Measurements from ENCODE around the gene TSPOAP1. TPM values are rescaled to one million over a fixed set of nuclear protein-coding genes. Genes with fewer than 3 reads are reported as not detected.

TSPOAP1 gene
- total and polyA plus RNA-seq, 2 of the 13 experiments (the other 11 are each of a cell fraction or from before 2014, with no cell fraction given), result not detected

- 0 out of 2 replicates have a peak, but pooled peaks have one; percentile 54 for TF ChIP-seq PRDM4 (CRISPR knock-in tag; IDR thresholded peaks at IDR 0.05; ENCODE audit: borderline replicate concordance)
- TF ChIP-seq ZNF34 (CRISPR knock-in tag; IDR thresholded peaks at IDR 0.05; ENCODE audit: borderline replicate concordance), result peak; percentile 95
- TF ChIP-seq ZNF773 (CRISPR knock-in tag; IDR thresholded peaks at IDR 0.05; ENCODE audit: borderline replicate concordance), result no peak
- TF ChIP-seq CREBL2 (CRISPR knock-in tag; IDR thresholded peaks at IDR 0.05; ENCODE audit: borderline replicate concordance), result peak; percentile 70; the same call in 1 of the 2 replicates
- TF ChIP-seq TEAD2 (CRISPR knock-in tag; IDR thresholded peaks at IDR 0.05), result no peak
- TF ChIP-seq ZBTB1 (CRISPR knock-in tag; IDR thresholded peaks at IDR 0.05; ENCODE audit: borderline replicate concordance), result no peak
- peak; percentile 83 for TF ChIP-seq FOXJ3 (CRISPR knock-in tag; IDR thresholded peaks at IDR 0.05; ENCODE audit: borderline replicate concordance)
- peak; percentile 38; the same call in 1 of the 2 replicates for TF ChIP-seq HNRNPUL1 (IDR thresholded peaks at IDR 0.05; ENCODE audit: low read depth, low read length)
- peak; percentile 88; the same call in 1 of the 2 replicates for TF ChIP-seq ZNF280B (CRISPR knock-in tag; IDR thresholded peaks at IDR 0.05; ENCODE audit: borderline replicate concordance)
- peak; percentile 60; the same call in 1 of the 2 replicates for TF ChIP-seq ZNF552 (CRISPR knock-in tag; IDR thresholded peaks at IDR 0.05; ENCODE audit: borderline replicate concordance)
- no peak for TF ChIP-seq ATRX (CRISPR knock-in tag; IDR thresholded peaks at IDR 0.05; ENCODE audit: borderline replicate concordance)
- peak; percentile 22; the same call in 1 of the 2 replicates for TF ChIP-seq TSC22D2 (CRISPR knock-in tag; IDR thresholded peaks at IDR 0.05; ENCODE audit: borderline replicate concordance)
- peak; percentile 26 for TF ChIP-seq NFKBIZ (CRISPR knock-in tag; IDR thresholded peaks at IDR 0.05)
- peak; percentile 97 for TF ChIP-seq ZSCAN20 (CRISPR knock-in tag; IDR thresholded peaks at IDR 0.05; ENCODE audit: borderline replicate concordance)
- TF ChIP-seq NFE2L1 (CRISPR knock-in tag; IDR thresholded peaks at IDR 0.05; ENCODE audit: borderline replicate concordance), result no peak
- TF ChIP-seq TAF15 (IDR thresholded peaks at IDR 0.05; ENCODE audit: low read depth, low read length, poor library complexity, severe bottlenecking), result peak; percentile 99
- TF ChIP-seq TEF (CRISPR knock-in tag; IDR thresholded peaks at IDR 0.05), result 0 out of 2 replicates have a peak, but pooled peaks have one; percentile 21
- no peak for TF ChIP-seq ZKSCAN1 (IDR thresholded peaks at IDR 0.05; ENCODE audit: low read length)
- peak; percentile 67 for TF ChIP-seq STAG1 (CRISPR knock-in tag; IDR thresholded peaks at IDR 0.05)
- TF ChIP-seq HMGXB4 (CRISPR knock-in tag; IDR thresholded peaks at IDR 0.05; ENCODE audit: borderline replicate concordance in 1 of 2, low read depth in 1 of 2), result peak; percentile 71 to 88
- peak; percentile 92 for TF ChIP-seq ZNF274 (CRISPR knock-in tag; IDR thresholded peaks at IDR 0.05)
- TF ChIP-seq ZNF121 (CRISPR knock-in tag; IDR thresholded peaks at IDR 0.05), result peak; percentile 38; the same call in 1 of the 2 replicates
Observed at GRCh38 chr17:58351831-58352595, 23.4 kb upstream of the TSPOAP1 start, which contains the start of gene SUPT4H1 (continued).

Data from HepG2 (cell line).